Thoracic aorta (tissue), 2 donors: ENCODE measurements around the gene ING4. TPM values are rescaled to one million over a fixed set of nuclear protein-coding genes. Genes with fewer than 3 reads are reported as not detected.
A peak's percentile ranks its signal among the peaks of the same experiment; 100 is the strongest.

Source experiments
- ATAC-seq: fragments of 150-250 bp; one replicate; pipeline ENCODE4 v1.8.0; 2017; ENCODE audit warnings: low read depth; ENCODE audit not compliant: insufficient number of reproducible peaks, low FRiP score
- DNase-seq: peaks from one replicate; pipeline ENCODE4 v3.0.0-alpha.2; 2020; ENCODE audit warnings: low spot score
- H3K27ac ChIP-seq, 2 donors: fragments of 200-600 bp; sonication (generic); 1 replicate in 1 of 2; 2 replicates in 1 of 2; pipeline ENCODE4 v1.5.1; 2016; ENCODE audit warnings: mild to moderate bottlenecking in 2 of 2, moderate library complexity in 2 of 2
- H3K27me3 ChIP-seq: fragments of 200-600 bp; sonication (generic); replicated peaks from 2 replicates; pipeline ENCODE4 v1.6.0; 2016; ENCODE audit warnings: mild to moderate bottlenecking; ENCODE audit not compliant: insufficient read depth
- H3K36me3 ChIP-seq: fragments of 200-600 bp; sonication (generic); one replicate; pipeline ENCODE4 v1.5.1; 2016
- H3K4me1 ChIP-seq, 2 donors: fragments of 200-600 bp; sonication (generic); 1 replicate in 1 of 2; 2 replicates in 1 of 2; pipeline versions ENCODE4 v1.5.1 to v1.6.0; 2016; ENCODE audit warnings: low read depth in 2 of 2, mild to moderate bottlenecking in 1 of 2; ENCODE audit not compliant: control insufficient read depth in 1 of 2
- H3K4me3 ChIP-seq: fragments of 200-600 bp; sonication (generic); 2 replicates; pipeline ENCODE4 v1.5.1; 2016; ENCODE audit warnings: mild to moderate bottlenecking
- H3K9me3 ChIP-seq: fragments of 200-600 bp; sonication (generic); 2 replicates; pipeline ENCODE4 v1.5.1; 2016
- total RNA-seq, 2 donors: library from RNA; depleted of rRNA; stranded (reverse); fragments of >200 nt; gene quantifications; one replicate each; pipeline versions ENCODE4 v1.1.0 to v1.2.3, GENCODE V29; 2016
- TF ChIP-seq, protein P1 (sequence below): fragments of 200-600 bp; sonication (generic); IDR thresholded peaks from one replicate; pipeline ENCODE4 v1.5.1; 2019; ENCODE audit warnings: antibody characterized with exemption

Gene ING4
- total RNA-seq, 2 donors from 2014 or later = 21.8 to 36.9 TPM

DNA sequence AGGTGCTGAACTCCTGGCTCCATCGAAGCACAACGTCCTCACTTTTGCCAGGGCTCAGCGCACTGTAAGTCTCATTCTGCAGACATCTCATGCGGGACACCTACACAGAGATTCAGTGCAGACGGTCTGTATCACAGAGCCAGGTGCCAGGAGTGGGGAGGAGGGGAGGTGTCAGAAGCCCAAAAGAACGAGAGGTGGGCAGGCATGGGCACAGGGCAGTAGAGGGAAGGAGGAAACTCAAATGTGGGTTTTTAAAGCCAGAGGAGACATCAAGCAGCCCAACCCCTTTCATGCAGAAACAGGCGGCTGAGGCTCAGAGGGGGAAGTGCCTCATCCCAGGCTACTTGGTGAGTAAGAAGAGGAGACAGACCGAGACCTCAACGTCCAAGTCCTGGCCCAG, 24.6 kb downstream of the ING4 start:
- Histone ChIP-seq H3K9me3 (no peaks in the 10 kb centered on the region), H3K27ac (no peak overlapping the region), H3K4me1 (no peaks in the 10 kb centered on the region), H3K36me3 (no peaks in the 10 kb centered on the region), H3K4me3 (no peak overlapping the region), H3K27me3 (no peaks in the 10 kb centered on the region)
- DNase-seq (no peak), ATAC-seq (no peak)
- TF ChIP-seq, protein P1, sequence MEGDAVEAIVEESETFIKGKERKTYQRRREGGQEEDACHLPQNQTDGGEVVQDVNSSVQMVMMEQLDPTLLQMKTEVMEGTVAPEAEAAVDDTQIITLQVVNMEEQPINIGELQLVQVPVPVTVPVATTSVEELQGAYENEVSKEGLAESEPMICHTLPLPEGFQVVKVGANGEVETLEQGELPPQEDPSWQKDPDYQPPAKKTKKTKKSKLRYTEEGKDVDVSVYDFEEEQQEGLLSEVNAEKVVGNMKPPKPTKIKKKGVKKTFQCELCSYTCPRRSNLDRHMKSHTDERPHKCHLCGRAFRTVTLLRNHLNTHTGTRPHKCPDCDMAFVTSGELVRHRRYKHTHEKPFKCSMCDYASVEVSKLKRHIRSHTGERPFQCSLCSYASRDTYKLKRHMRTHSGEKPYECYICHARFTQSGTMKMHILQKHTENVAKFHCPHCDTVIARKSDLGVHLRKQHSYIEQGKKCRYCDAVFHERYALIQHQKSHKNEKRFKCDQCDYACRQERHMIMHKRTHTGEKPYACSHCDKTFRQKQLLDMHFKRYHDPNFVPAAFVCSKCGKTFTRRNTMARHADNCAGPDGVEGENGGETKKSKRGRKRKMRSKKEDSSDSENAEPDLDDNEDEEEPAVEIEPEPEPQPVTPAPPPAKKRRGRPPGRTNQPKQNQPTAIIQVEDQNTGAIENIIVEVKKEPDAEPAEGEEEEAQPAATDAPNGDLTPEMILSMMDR = no peak

- DNase-seq = no peak
Measured at GRCh38 chr12:6635856-6636531, 26.9 kb downstream of the ING4 start, which contains the start of gene LPAR5. Gene LPAR5 (minus strand): TSS chr12:6635959. CDS start chr12:6621248, 14,711 bp downstream.

GRCh38 chr12:6635375-6635855, 27.5 kb downstream of the ING4 start:
- H3K36me3 ChIP-seq = no peaks in the 10 kb centered on the region
- H3K4me1 ChIP-seq = no peaks in the 10 kb centered on the region
- H3K27ac ChIP-seq = no peak overlapping the region
- no peaks in the 10 kb centered on the region for H3K9me3 ChIP-seq
- TF ChIP-seq, protein P1 = no peak
- no peak for DNase-seq
- H3K4me3 ChIP-seq = peak overlapping the region; percentile 15
- ATAC-seq = no peak
- H3K27me3 ChIP-seq = no peaks in the 10 kb centered on the region

More at GRCh38 chr12:6635856-6636531, 26.9 kb downstream of the ING4 start, which contains the start of gene LPAR5:
- no peak for ATAC-seq
- Histone ChIP-seq H3K4me1 (no peaks in the 10 kb centered on the region), H3K36me3 (no peaks in the 10 kb centered on the region), H3K27ac (no peak within 1 kb of the TSS), H3K27me3 (no peaks in the 10 kb centered on the region), H3K4me3 (peak within 1 kb of the TSS; percentile 15), H3K9me3 (no peaks in the 10 kb centered on the region)
- TF ChIP-seq, protein P1 = no peak

DNA sequence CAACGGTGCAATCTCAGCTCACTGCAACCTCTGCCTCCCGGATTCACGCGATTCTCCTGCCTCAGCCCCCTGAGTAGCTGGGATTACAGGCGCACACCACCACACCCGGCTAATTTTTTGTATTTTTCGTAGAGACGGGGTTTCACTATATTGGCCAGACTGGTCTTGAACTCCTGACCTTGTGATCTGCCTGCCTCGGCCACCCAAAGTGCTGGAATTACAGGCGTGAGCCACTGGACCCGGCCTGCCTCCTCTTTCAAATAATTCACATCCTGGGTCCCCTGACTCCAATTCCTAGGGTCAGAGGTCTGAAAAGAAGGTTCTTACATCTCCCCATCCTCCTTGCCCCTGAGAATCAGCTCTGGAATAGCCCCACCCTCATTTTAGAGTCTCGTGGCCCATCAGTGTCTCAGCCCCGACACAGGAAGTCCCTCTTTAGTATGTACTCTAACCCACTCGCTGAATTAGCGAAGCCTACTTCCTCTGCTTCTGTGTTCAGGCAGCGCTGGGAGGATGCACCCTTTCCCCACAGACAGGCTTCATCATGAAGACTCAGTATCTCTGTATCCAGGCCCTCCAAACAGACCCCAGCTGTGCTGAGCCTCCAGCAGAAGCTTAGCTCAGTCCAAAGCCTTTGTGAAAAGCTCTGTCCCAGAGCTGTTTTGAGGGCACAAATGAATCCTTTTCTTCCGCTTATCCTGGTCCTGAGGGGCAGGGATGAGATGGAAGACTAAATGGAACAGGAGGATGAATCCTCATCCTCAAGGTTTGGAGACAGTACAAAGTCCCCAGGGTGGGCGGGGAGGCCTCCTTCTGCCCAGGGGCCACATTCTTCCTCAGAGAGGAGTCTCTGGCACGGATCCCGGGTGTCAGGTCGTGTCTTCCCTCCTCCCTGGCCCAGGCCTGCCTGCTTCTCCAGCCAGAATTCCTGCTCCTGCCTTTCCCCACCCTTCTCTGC, 30.6 kb downstream of the ING4 start:
- DNase-seq = no peak
- H3K4me1 ChIP-seq = no peaks in the 10 kb centered on the region
- no peaks in the 10 kb centered on the region for H3K9me3 ChIP-seq
- H3K36me3 ChIP-seq = no peaks in the 10 kb centered on the region
- H3K27me3 ChIP-seq = no peaks in the 10 kb centered on the region
- ATAC-seq = no peak
- H3K27ac ChIP-seq = peak overlapping the region in 1 of 2 donors; percentile 20
- no peak overlapping the region for H3K4me3 ChIP-seq
- TF ChIP-seq, protein P1 = no peak

DNA sequence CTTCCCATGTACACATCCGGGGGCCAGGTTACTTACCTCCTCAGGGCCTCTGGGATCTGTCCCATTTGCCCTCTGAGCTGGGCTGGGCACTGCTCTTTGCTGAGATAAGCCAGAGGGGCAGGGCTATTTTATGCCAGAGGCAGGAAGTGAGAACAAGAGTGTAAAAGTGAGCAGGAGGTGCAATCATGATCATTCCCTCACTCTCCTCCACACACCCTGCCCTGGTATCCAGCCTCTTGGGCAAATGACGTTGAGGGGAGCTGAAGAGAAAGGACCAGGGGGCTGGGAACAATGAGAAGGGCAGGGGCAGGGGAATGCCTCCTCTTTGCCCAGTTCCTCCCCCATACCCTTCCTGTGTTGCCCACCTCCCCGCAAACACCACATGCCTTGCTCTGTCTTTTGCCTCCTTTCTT, 31.4 kb downstream of the ING4 start:
- ATAC-seq (no peak), DNase-seq (no peak)
- H3K9me3 ChIP-seq = no peaks in the 10 kb centered on the region
- H3K4me3 ChIP-seq = no peak overlapping the region
- no peaks in the 10 kb centered on the region for H3K36me3 ChIP-seq
- TF ChIP-seq, protein P1 = no peak
- H3K27ac ChIP-seq = peak overlapping the region in 1 of 2 donors; percentile 20
- no peaks in the 10 kb centered on the region for H3K4me1 ChIP-seq
- no peaks in the 10 kb centered on the region for H3K27me3 ChIP-seq
